ENCODE results near the gene KLHL29. TPM values are rescaled to one million over a fixed set of nuclear protein-coding genes. Genes with fewer than 3 reads are reported as not detected.

KLHL29 gene
- total and polyA plus RNA-seq, 2 experiments from 2014 or later, result 1.5 to 6.5 TPM

DNA sequence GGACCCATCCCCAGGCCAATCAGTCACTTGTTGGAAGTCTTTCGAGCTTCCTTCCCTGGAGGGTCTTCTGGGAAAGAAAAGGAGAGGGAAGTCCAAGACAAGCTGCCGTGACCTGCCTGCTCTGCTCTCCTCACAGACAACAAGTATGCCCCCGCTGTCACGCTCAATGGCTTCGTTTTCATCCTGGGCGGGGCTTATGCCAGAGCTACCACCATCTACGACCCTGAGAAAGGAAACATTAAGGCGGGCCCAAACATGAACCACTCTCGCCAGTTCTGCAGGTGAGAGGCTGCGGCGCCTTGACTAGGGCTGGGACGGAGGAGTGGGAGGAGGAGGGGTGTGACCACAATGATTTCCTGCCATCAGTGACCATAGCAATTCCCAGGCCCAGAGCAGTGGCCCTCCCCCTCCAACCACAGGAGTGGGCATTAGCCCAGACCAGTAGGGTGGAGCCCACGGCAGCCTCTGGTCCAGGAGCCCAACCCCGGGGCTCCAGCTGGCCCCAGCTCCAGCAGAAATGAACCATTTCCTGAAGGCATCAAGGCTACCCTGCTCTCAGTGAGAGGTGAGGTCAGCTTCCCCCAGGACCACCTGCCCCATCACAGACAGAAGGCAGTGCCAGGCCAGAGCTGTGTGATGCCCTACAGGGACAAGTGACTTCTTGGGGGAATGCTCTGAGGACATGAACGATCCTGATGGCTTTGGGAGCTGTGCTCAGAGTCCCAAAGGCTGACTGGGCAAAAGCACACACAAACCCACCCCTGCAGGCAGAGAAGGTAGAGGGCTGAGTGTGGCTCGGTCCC, 318.8 kb downstream of the KLHL29 start:
- peaks cover 12% of the 10 kb centered on the region for H3K27me3 Mint-ChIP-seq (ENCODE audit: insufficient read depth, low read depth, poor library complexity)
- no peaks in the 10 kb centered on the region for H3K79me2 ChIP-seq (replicated peaks; ENCODE audit: insufficient read depth)
- ATAC-seq (peak; percentile 37; the same call in 2 of the 3 replicates), DNase-seq (ENCODE audit: low spot score) (no peak)
- no peaks in the 10 kb centered on the region for H3F3A ChIP-seq (replicated peaks; ENCODE audit: low read depth)
- H3K4me1 Mint-ChIP-seq, result peaks cover 9% of the 10 kb centered on the region
- H3K27ac ChIP-seq (ENCODE audit: low read depth), result no peak overlapping the region
- no peaks in the 10 kb centered on the region for H3K27me3 ChIP-seq (ENCODE audit: insufficient read depth)
- no peak overlapping the region for H3K4me3 Mint-ChIP-seq
- peaks cover 3% of the 10 kb centered on the region; the same call in 1 of the 2 replicates for H3K9me2 ChIP-seq (ENCODE audit: insufficient read depth)
- H3K27ac Mint-ChIP-seq, result no peak overlapping the region
- TF ChIP-seq, protein P1, sequence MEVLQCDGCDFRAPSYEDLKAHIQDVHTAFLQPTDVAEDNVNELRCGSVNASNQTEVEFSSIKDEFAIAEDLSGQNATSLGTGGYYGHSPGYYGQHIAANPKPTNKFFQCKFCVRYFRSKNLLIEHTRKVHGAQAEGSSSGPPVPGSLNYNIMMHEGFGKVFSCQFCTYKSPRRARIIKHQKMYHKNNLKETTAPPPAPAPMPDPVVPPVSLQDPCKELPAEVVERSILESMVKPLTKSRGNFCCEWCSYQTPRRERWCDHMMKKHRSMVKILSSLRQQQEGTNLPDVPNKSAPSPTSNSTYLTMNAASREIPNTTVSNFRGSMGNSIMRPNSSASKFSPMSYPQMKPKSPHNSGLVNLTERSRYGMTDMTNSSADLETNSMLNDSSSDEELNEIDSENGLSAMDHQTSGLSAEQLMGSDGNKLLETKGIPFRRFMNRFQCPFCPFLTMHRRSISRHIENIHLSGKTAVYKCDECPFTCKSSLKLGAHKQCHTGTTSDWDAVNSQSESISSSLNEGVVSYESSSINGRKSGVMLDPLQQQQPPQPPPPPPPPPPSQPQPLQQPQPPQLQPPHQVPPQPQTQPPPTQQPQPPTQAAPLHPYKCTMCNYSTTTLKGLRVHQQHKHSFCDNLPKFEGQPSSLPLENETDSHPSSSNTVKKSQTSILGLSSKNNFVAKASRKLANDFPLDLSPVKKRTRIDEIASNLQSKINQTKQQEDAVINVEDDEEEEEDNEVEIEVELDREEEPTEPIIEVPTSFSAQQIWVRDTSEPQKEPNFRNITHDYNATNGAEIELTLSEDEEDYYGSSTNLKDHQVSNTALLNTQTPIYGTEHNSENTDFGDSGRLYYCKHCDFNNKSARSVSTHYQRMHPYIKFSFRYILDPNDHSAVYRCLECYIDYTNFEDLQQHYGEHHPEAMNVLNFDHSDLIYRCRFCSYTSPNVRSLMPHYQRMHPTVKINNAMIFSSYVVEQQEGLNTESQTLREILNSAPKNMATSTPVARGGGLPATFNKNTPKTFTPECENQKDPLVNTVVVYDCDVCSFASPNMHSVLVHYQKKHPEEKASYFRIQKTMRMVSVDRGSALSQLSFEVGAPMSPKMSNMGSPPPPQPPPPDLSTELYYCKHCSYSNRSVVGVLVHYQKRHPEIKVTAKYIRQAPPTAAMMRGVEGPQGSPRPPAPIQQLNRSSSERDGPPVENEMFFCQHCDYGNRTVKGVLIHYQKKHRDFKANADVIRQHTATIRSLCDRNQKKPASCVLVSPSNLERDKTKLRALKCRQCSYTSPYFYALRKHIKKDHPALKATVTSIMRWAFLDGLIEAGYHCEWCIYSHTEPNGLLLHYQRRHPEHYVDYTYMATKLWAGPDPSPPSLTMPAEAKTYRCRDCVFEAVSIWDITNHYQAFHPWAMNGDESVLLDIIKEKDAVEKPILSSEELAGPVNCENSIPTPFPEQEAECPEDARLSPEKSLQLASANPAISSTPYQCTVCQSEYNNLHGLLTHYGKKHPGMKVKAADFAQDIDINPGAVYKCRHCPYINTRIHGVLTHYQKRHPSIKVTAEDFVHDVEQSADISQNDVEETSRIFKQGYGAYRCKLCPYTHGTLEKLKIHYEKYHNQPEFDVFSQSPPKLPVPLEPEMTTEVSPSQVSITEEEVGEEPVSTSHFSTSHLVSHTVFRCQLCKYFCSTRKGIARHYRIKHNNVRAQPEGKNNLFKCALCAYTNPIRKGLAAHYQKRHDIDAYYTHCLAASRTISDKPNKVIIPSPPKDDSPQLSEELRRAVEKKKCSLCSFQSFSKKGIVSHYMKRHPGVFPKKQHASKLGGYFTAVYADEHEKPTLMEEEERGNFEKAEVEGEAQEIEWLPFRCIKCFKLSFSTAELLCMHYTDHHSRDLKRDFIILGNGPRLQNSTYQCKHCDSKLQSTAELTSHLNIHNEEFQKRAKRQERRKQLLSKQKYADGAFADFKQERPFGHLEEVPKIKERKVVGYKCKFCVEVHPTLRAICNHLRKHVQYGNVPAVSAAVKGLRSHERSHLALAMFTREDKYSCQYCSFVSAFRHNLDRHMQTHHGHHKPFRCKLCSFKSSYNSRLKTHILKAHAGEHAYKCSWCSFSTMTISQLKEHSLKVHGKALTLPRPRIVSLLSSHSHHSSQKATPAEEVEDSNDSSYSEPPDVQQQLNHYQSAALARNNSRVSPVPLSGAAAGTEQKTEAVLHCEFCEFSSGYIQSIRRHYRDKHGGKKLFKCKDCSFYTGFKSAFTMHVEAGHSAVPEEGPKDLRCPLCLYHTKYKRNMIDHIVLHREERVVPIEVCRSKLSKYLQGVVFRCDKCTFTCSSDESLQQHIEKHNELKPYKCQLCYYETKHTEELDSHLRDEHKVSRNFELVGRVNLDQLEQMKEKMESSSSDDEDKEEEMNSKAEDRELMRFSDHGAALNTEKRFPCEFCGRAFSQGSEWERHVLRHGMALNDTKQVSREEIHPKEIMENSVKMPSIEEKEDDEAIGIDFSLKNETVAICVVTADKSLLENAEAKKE (CRISPR knock-in tag; IDR thresholded peaks at IDR 0.05), result no peak
- TF ChIP-seq, protein P2, sequence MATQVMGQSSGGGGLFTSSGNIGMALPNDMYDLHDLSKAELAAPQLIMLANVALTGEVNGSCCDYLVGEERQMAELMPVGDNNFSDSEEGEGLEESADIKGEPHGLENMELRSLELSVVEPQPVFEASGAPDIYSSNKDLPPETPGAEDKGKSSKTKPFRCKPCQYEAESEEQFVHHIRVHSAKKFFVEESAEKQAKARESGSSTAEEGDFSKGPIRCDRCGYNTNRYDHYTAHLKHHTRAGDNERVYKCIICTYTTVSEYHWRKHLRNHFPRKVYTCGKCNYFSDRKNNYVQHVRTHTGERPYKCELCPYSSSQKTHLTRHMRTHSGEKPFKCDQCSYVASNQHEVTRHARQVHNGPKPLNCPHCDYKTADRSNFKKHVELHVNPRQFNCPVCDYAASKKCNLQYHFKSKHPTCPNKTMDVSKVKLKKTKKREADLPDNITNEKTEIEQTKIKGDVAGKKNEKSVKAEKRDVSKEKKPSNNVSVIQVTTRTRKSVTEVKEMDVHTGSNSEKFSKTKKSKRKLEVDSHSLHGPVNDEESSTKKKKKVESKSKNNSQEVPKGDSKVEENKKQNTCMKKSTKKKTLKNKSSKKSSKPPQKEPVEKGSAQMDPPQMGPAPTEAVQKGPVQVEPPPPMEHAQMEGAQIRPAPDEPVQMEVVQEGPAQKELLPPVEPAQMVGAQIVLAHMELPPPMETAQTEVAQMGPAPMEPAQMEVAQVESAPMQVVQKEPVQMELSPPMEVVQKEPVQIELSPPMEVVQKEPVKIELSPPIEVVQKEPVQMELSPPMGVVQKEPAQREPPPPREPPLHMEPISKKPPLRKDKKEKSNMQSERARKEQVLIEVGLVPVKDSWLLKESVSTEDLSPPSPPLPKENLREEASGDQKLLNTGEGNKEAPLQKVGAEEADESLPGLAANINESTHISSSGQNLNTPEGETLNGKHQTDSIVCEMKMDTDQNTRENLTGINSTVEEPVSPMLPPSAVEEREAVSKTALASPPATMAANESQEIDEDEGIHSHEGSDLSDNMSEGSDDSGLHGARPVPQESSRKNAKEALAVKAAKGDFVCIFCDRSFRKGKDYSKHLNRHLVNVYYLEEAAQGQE (IDR thresholded peaks at IDR 0.05; ENCODE audit: unreplicated experiment), result no peak
- TF ChIP-seq JUNB (IDR thresholded peaks at IDR 0.05; ENCODE audit: unreplicated experiment) (no peak), POLR2AphosphoS5 (IDR thresholded peaks at IDR 0.05; ENCODE audit: low read depth) (no peak), ZNF114 (CRISPR knock-in tag; IDR thresholded peaks at IDR 0.05) (no peak), CREB1 (CRISPR knock-in tag; IDR thresholded peaks at IDR 0.05; ENCODE audit: low read depth) (no peak), NANOG (IDR thresholded peaks at IDR 0.05; ENCODE audit: borderline replicate concordance) (no peak), ZNF331 (CRISPR knock-in tag; IDR thresholded peaks at IDR 0.05; ENCODE audit: low read depth) (no peak), STAT1 (IDR thresholded peaks at IDR 0.05; ENCODE audit: unreplicated experiment) (no peak), EZH2 (IDR thresholded peaks at IDR 0.05; ENCODE audit: low read depth, unreplicated experiment) (no peak), EZH2phosphoT487 (IDR thresholded peaks at IDR 0.05; ENCODE audit: unreplicated experiment) (no peak)
- TF ChIP-seq, protein P3, sequence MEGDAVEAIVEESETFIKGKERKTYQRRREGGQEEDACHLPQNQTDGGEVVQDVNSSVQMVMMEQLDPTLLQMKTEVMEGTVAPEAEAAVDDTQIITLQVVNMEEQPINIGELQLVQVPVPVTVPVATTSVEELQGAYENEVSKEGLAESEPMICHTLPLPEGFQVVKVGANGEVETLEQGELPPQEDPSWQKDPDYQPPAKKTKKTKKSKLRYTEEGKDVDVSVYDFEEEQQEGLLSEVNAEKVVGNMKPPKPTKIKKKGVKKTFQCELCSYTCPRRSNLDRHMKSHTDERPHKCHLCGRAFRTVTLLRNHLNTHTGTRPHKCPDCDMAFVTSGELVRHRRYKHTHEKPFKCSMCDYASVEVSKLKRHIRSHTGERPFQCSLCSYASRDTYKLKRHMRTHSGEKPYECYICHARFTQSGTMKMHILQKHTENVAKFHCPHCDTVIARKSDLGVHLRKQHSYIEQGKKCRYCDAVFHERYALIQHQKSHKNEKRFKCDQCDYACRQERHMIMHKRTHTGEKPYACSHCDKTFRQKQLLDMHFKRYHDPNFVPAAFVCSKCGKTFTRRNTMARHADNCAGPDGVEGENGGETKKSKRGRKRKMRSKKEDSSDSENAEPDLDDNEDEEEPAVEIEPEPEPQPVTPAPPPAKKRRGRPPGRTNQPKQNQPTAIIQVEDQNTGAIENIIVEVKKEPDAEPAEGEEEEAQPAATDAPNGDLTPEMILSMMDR (conservative IDR thresholded peaks at IDR 0.05; ENCODE audit: low read depth in 2 of 2), result no peak
- TF ChIP-seq, protein P4, sequence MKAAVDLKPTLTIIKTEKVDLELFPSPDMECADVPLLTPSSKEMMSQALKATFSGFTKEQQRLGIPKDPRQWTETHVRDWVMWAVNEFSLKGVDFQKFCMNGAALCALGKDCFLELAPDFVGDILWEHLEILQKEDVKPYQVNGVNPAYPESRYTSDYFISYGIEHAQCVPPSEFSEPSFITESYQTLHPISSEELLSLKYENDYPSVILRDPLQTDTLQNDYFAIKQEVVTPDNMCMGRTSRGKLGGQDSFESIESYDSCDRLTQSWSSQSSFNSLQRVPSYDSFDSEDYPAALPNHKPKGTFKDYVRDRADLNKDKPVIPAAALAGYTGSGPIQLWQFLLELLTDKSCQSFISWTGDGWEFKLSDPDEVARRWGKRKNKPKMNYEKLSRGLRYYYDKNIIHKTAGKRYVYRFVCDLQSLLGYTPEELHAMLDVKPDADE (IDR thresholded peaks at IDR 0.05), result no peak
- no peak overlapping the region for H3K4me2 ChIP-seq
- no peaks in the 10 kb centered on the region for H3K4me1 ChIP-seq (ENCODE audit: insufficient read depth)
- peaks cover 23% of the 10 kb centered on the region for H3K36me3 Mint-ChIP-seq (ENCODE audit: low read depth)
- no peaks in the 10 kb centered on the region for H3K36me3 ChIP-seq (ENCODE audit: insufficient read depth)
- H4K20me1 ChIP-seq (replicated peaks; ENCODE audit: insufficient read depth), result no peaks in the 10 kb centered on the region
- no peak overlapping the region for H2AFZ ChIP-seq
- no peak overlapping the region for H3K4me3 ChIP-seq
- H3K9me3 Mint-ChIP-seq, result peaks cover 3% of the 10 kb centered on the region; the same call in 1 of the 3 replicates
